H1 (cell line): ENCODE data around the gene NEB. TPM values are rescaled to one million over a fixed set of nuclear protein-coding genes. Genes with fewer than 3 reads are reported as not detected.

Experiments
- CTCF ChIA-PET: fragments of 300-600 bp; sonication (Branson Sonifier 250); formaldehyde crosslinking; loops from one replicate; lab custom pipeline; 2021; ENCODE audit not compliant: partially characterized antibody; lab: Charles Lee
- POLR2A ChIA-PET: fragments of 300-600 bp; sonication (Branson Sonifier 250); formaldehyde crosslinking; loops from one replicate; lab custom pipeline; 2021; ENCODE audit warnings: inconsistent platforms; ENCODE audit not compliant: partially characterized antibody; lab: Charles Lee
- DNase-seq, 2 experiments: peaks; one replicate each; pipeline versions ENCODE4 v3.0.0 to v3.0.0-alpha.2; 2010 to 2022; ENCODE audit warnings: low spot score in 2 of 2, low read depth in 1 of 2, mixed read lengths in 1 of 2
- FAIRE-seq: peaks from 2 replicates; lab custom pipeline; 2011; peaks lifted over from hg19 to GRCh38; lab: Jason Lieb, UNC
- H2AFZ ChIP-seq: 2 replicates; pipeline ENCODE4 v1.8.1; 2012; ENCODE audit warnings: low read length, inconsistent platforms
- H2AK5ac ChIP-seq: 2 replicates; pipeline ENCODE4 v1.6.1; 2013; ENCODE audit warnings: low read depth, low read length
- H2BK120ac ChIP-seq: replicated peaks from 2 replicates; pipeline ENCODE3; 2013; ENCODE audit warnings: low read depth, low read length, inconsistent platforms
- H2BK12ac ChIP-seq: 2 replicates; pipeline ENCODE4 v1.6.1; 2013; ENCODE audit warnings: low read depth, low read length
- H2BK15ac ChIP-seq: 2 replicates; pipeline ENCODE4 v1.6.1; 2013; ENCODE audit warnings: low read length
- H2BK20ac ChIP-seq: 2 replicates; pipeline ENCODE4 v1.6.1; 2013; ENCODE audit warnings: low read length
- H2BK5ac ChIP-seq: 2 replicates; pipeline ENCODE4 v1.6.1; 2013; ENCODE audit warnings: low read depth, low read length
- H3K14ac ChIP-seq: 2 replicates; pipeline ENCODE4 v1.6.1; 2013; ENCODE audit warnings: inconsistent platforms; ENCODE audit not compliant: insufficient read length
- H3K18ac ChIP-seq: 2 replicates; pipeline ENCODE4 v1.6.1; 2013; ENCODE audit warnings: low read length; ENCODE audit errors: extremely low read depth
- H3K23ac ChIP-seq: 2 replicates; pipeline ENCODE4 v1.6.1; 2013; ENCODE audit warnings: inconsistent platforms; ENCODE audit not compliant: insufficient read length
- H3K23me2 ChIP-seq: 2 replicates; pipeline ENCODE4 v1.6.1; 2013; ENCODE audit warnings: low read depth, low read length
- H3K27ac ChIP-seq: 2 replicates; pipeline ENCODE4 v1.6.1; 2011; ENCODE audit warnings: low read depth, low read length, inconsistent platforms
- H3K27me3 ChIP-seq, 4 experiments: replicated peaks in 1 of 4; 1 replicate in 1 of 4; 2 replicates in 3 of 4; pipeline versions ENCODE4 v1.6.1 to v1.8.1; 2011 to 2013; ENCODE audit warnings: low read length in 3 of 4, mild to moderate bottlenecking in 3 of 4, inconsistent platforms in 2 of 4, mixed read lengths in 2 of 4, moderate library complexity in 1 of 4; ENCODE audit not compliant: control insufficient read depth in 3 of 4, insufficient read depth in 3 of 4; ENCODE audit errors: extremely low read depth in 1 of 4
- H3K36me3 ChIP-seq, 4 experiments: 2 replicates each; pipeline versions ENCODE4 v1.6.1 to v1.8.1; 2011 to 2013; ENCODE audit warnings: mild to moderate bottlenecking in 4 of 4, low read length in 3 of 4, moderate library complexity in 2 of 4, control low read depth in 1 of 4, inconsistent platforms in 1 of 4; ENCODE audit not compliant: insufficient read depth in 4 of 4, control insufficient read depth in 2 of 4
- H3K4ac ChIP-seq: replicated peaks from 2 replicates; pipeline ENCODE3; 2013; ENCODE audit warnings: low read length, low read depth, mixed read lengths, inconsistent platforms; ENCODE audit not compliant: insufficient read length
- H3K4me1 ChIP-seq, 4 experiments: replicated peaks in 1 of 4; 1 replicate in 1 of 4; 2 replicates in 3 of 4; pipeline versions ENCODE4 v1.6.1 to v1.8.1; 2011 to 2013; ENCODE audit warnings: low read length in 3 of 4, inconsistent platforms in 2 of 4, mixed read lengths in 1 of 4; ENCODE audit not compliant: insufficient read depth in 4 of 4, control insufficient read depth in 3 of 4
- H3K4me2 ChIP-seq, 2 experiments: 2 replicates each; pipeline versions ENCODE4 v1.6.1 to v1.8.1; 2011 to 2013; ENCODE audit warnings: low read depth in 2 of 2, low read length in 2 of 2, control low read depth in 1 of 2, inconsistent platforms in 1 of 2, mild to moderate bottlenecking in 1 of 2; ENCODE audit not compliant: insufficient read depth in 1 of 2
- H3K4me3 ChIP-seq, 4 experiments: fragments of 200-600, 300-600 bp in 1 of 4; sonication (generic), shearing (Covaris generic), sonication (Bioruptor Twin) in 1 of 4; 2 replicates each; pipeline versions ENCODE4 v1.5.1 to v1.8.1; 2011 to 2016; ENCODE audit warnings: low read length in 4 of 4, low read depth in 3 of 4, control low read depth in 2 of 4, inconsistent platforms in 2 of 4, mild to moderate bottlenecking in 2 of 4, mixed read lengths in 1 of 4, moderate library complexity in 1 of 4; ENCODE audit not compliant: insufficient read depth in 2 of 4; ENCODE audit errors: extremely low read depth in 1 of 4
- H3K56ac ChIP-seq: replicated peaks from 2 replicates; pipeline ENCODE3; 2013; ENCODE audit warnings: low read depth, mild to moderate bottlenecking, mixed read lengths, low read length, inconsistent platforms; ENCODE audit not compliant: insufficient read length
- H3K79me1 ChIP-seq: 2 replicates; pipeline ENCODE4 v1.6.1; 2013; ENCODE audit warnings: low read depth, low read length, control low read depth
- H3K79me2 ChIP-seq, 2 experiments: 2 replicates each; pipeline versions ENCODE4 v1.6.1 to v1.8.1; 2012 to 2013; ENCODE audit warnings: low read length in 2 of 2, mild to moderate bottlenecking in 2 of 2, inconsistent platforms in 1 of 2; ENCODE audit not compliant: insufficient read depth in 2 of 2, control insufficient read depth in 1 of 2
- H3K9ac ChIP-seq, 4 experiments: replicated peaks in 1 of 4; 1 replicate in 1 of 4; 2 replicates in 3 of 4; pipeline versions ENCODE4 v1.6.1 to v1.8.1; 2011 to 2013; ENCODE audit warnings: low read depth in 3 of 4, low read length in 3 of 4, control low read depth in 2 of 4, mild to moderate bottlenecking in 2 of 4, moderate library complexity in 2 of 4, inconsistent platforms in 1 of 4; ENCODE audit errors: extremely low read depth in 1 of 4
- H3K9me3 ChIP-seq, 2 experiments: 2 replicates each; pipeline versions ENCODE4 v1.6.1 to v1.8.1; 2012 to 2013; ENCODE audit warnings: mild to moderate bottlenecking in 2 of 2, moderate library complexity in 2 of 2, control low read depth in 1 of 2, inconsistent platforms in 1 of 2, low read depth in 1 of 2, low read length in 1 of 2, mixed read lengths in 1 of 2; ENCODE audit not compliant: insufficient read depth in 2 of 2
- H4K20me1 ChIP-seq, 2 experiments: replicated peaks in 1 of 2; 2 replicates each; pipeline versions ENCODE3 to v1.8.1; 2011 to 2013; ENCODE audit warnings: inconsistent platforms in 2 of 2, low read length in 2 of 2, mild to moderate bottlenecking in 1 of 2; ENCODE audit not compliant: insufficient read depth in 2 of 2, control insufficient read depth in 1 of 2
- H4K5ac ChIP-seq: 2 replicates; pipeline ENCODE4 v1.6.1; 2013; ENCODE audit warnings: low read length, low read depth, mixed read lengths, inconsistent platforms; ENCODE audit not compliant: insufficient read length
- H4K8ac ChIP-seq: 2 replicates; pipeline ENCODE4 v1.8.0; 2013; ENCODE audit warnings: mild to moderate bottlenecking, moderate library complexity, low read length, inconsistent platforms; ENCODE audit not compliant: insufficient read depth; ENCODE audit errors: extremely low read depth
- H4K91ac ChIP-seq: replicated peaks from 2 replicates; pipeline ENCODE3; 2013; ENCODE audit warnings: low read length, mixed read lengths, inconsistent platforms; ENCODE audit not compliant: insufficient read length
- CBX5 ChIP-seq: fragments of 300-800, 300-1000 bp; sonication (generic); IDR thresholded peaks from 2 replicates; pipeline ENCODE4 v1.7.1; 2016; ENCODE audit warnings: antibody characterized with exemption, low read length, low read depth
- KDM4A ChIP-seq: IDR thresholded peaks from one replicate; pipeline ENCODE4 v1.7.1; 2012; ENCODE audit warnings: low read depth, mild to moderate bottlenecking, moderate library complexity, low read length, inconsistent platforms; ENCODE audit not compliant: severe bottlenecking
- MAFK ChIP-seq: IDR thresholded peaks from 2 replicates; pipeline ENCODE4 v1.6.1; 2012; ENCODE audit warnings: low read depth, mild to moderate bottlenecking, improper control_type of control experiment, low read length
- POLR2AphosphoS5 ChIP-seq: IDR thresholded peaks from 2 replicates; pipeline ENCODE4 v1.6.1; 2011; ENCODE audit warnings: low read depth, low read length
- RBBP5 ChIP-seq: IDR thresholded peaks from 2 replicates; pipeline ENCODE4 v1.7.1; 2012; ENCODE audit warnings: low read depth, mild to moderate bottlenecking, inconsistent platforms, low read length, moderate library complexity, borderline replicate concordance
- WGBS, 2 experiments: shearing (Covaris generic) in 1 of 2; methylation state at CpG; one replicate each; pipeline versions ENCODE4 v1.1.6 to v1.1.7; 2013 to 2015; ENCODE audit warnings: low lambda C conversion rate in 2 of 2, mixed read lengths in 2 of 2, inconsistent platforms in 1 of 2, low coverage in 1 of 2, missing lambda C conversion rate in 1 of 2; ENCODE audit not compliant: insufficient replicate concordance in 2 of 2, insufficient coverage in 1 of 2, insufficient read length in 1 of 2; ENCODE audit errors: extremely low coverage in 1 of 2, missing lambda C conversion rate in 1 of 2; 5-methylcytosine and 5-hydroxymethylcytosine counted together
- polyA plus RNA-seq, 7 experiments: library from polyadenylated mRNA; depleted of rRNA in 3 of 7; stranded (reverse) in 5 of 7; unstranded in 2 of 7; fragments of >200 nt in 5 of 7; fragments of 200-250 nt in 2 of 7; gene quantifications; 1 replicate in 5 of 7; 2 replicates in 1 of 7; 4 replicates in 1 of 7; pipeline versions ENCODE4 v1.2.1 to v1.2.3, GENCODE V29; 2011 to 2013; ENCODE audit warnings: missing spikeins in 2 of 7, mixed read lengths in 2 of 7
- total RNA-seq: library from RNA; stranded (reverse); fragmentation: NEBNext Ultra II Directional; extraction: Animal tissue kit (Norgen Biotek cat#: 25700); gene quantifications from 2 replicates; pipeline ENCODE4 v1.2.1, GENCODE V29; 2021

NEB gene
- total and polyA plus RNA-seq, 2 of the 8 experiments (the other 6 are each of a cell fraction or from before 2014, with no cell fraction given): 1.4 to 2.5 TPM

DNA sequence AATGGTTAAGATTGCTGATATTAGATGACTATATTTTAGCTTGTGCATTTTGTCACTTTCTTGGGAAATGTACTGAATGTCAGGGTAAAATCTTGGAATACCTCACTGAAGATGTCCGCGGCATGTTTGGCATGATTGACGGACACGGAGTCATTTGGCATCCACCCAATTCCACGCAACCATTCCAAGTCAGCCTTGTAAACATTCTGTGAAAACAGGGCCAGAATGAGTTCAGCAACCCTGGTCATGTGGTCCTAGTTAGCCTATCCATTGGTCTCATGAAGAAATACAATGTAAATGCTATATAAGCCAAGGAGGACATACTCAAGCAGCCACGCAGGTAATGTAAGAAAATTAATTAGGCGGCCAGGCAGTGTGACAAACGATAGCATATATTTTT lies 165.1 kb downstream of the NEB start:
- no peak overlapping the region for H2BK120ac ChIP-seq
- no peak overlapping the region for H2BK12ac ChIP-seq
- no peak overlapping the region for H4K5ac ChIP-seq
- no peak overlapping the region for H3K27ac ChIP-seq
- no peak overlapping the region for H2AFZ ChIP-seq
- no peak overlapping the region for H3K23ac ChIP-seq
- no peaks in the 10 kb centered on the region for H3K4me1 ChIP-seq
- H3K9me3 ChIP-seq: no peaks in the 10 kb centered on the region
- DNase-seq (no peak), FAIRE-seq (no peak)
- H3K4me3 ChIP-seq: no peak overlapping the region
- H3K9ac ChIP-seq: no peak overlapping the region
- no peak overlapping the region for H2BK20ac ChIP-seq
- no peak overlapping the region for H3K4me2 ChIP-seq
- no peak overlapping the region for H3K56ac ChIP-seq
- no peaks in the 10 kb centered on the region for H3K79me2 ChIP-seq
- no peaks in the 10 kb centered on the region; a peak in 1 of 7 replicates for H3K27me3 ChIP-seq
- H3K4ac ChIP-seq: no peak overlapping the region
- H2AK5ac ChIP-seq: no peak overlapping the region
- ChIA-PET CTCF (no interaction called here), POLR2A (no interaction called here)
- H3K79me1 ChIP-seq: no peaks in the 10 kb centered on the region
- no peaks in the 10 kb centered on the region for H4K20me1 ChIP-seq
- no peak overlapping the region for H2BK15ac ChIP-seq
- no peaks in the 10 kb centered on the region for H3K23me2 ChIP-seq
- H3K14ac ChIP-seq: no peak overlapping the region
- H2BK5ac ChIP-seq: no peak overlapping the region
- H3K36me3 ChIP-seq: no peaks in the 10 kb centered on the region
- H3K18ac ChIP-seq: no peak overlapping the region
- WGBS, 2 experiments: 94% methylated on average over 8 of the region's 8 CpGs; no CpG with 5 or more reads in 1 of the 2 experiments
- no peak overlapping the region for H4K91ac ChIP-seq
- TF ChIP-seq MAFK: no peak
- TF ChIP-seq POLR2AphosphoS5: no peak
- TF ChIP-seq KDM4A: no peak
- no peak for TF ChIP-seq RBBP5
- TF ChIP-seq CBX5: no peak
- no peak overlapping the region for H4K8ac ChIP-seq
